HepG2 (cell line): ENCODE measurements around the gene PDE1C. TPM values are rescaled to one million over a fixed set of nuclear protein-coding genes. Genes with fewer than 3 reads are reported as not detected.

Source experiments
- ATAC-seq: fragments of 200-7000 bp; cut with Tn5 transposase; 3 replicates; pipeline ENCODE4 v1.9.1; 2020; ENCODE audit warnings: mild to moderate bottlenecking, moderate library complexity
- BruUV-seq: library from RNA; stranded (reverse); fragments of 400-500 nt; replicated peaks from 2 replicates; lab custom pipeline; 2021; lab: Mats Ljungman, UMichigan
- CTCF ChIA-PET: fragments of 300-600 bp; formaldehyde crosslinking; extraction: SDS; loops from one replicate; lab custom pipeline; 2021; ENCODE audit warnings: low total read pairs, inconsistent platforms, low intra/inter-chr PET ratio; lab: Yijun Ruan, JAX
- POLR2A ChIA-PET: fragments of 350-600 bp; sonication (Branson Sonifier 250); formaldehyde crosslinking; loops from one replicate; lab custom pipeline; 2020; ENCODE audit warnings: antibody characterized with exemption, inconsistent platforms; lab: Yijun Ruan, JAX
- DNase-seq: peaks from one replicate; pipeline ENCODE4 v3.0.0-alpha.2; 2015; ENCODE audit warnings: low spot score
- FAIRE-seq: peaks from 3 replicates; lab custom pipeline; 2011; peaks lifted over from hg19 to GRCh38; lab: Jason Lieb, UNC
- H2AFZ ChIP-seq: one replicate; pipeline ENCODE4 v1.6.1; 2011; ENCODE audit warnings: low read length, inconsistent platforms
- H3K27ac ChIP-seq: fragments of 300-600 bp; 3 replicates; pipeline ENCODE4 v1.8.0; 2011; ENCODE audit warnings: mixed run types, mild to moderate bottlenecking, mixed read lengths, low read length, inconsistent platforms; ENCODE audit not compliant: insufficient read depth; ENCODE audit errors: extremely low read length
- H3K27me3 ChIP-seq, 2 experiments: fragments of 200-600 bp in 1 of 2; 2 replicates in 1 of 2; 3 replicates in 1 of 2; pipeline versions ENCODE4 v1.6.0 to v1.8.0; 2011; ENCODE audit warnings: low read length in 2 of 2, mild to moderate bottlenecking in 2 of 2, moderate library complexity in 2 of 2, inconsistent platforms in 1 of 2; ENCODE audit not compliant: insufficient read depth in 2 of 2, control insufficient read depth in 1 of 2
- H3K36me3 ChIP-seq, 2 experiments: fragments of 200-600 bp in 1 of 2; replicated peaks in 1 of 2; 2 replicates in 1 of 2; 3 replicates in 1 of 2; pipeline versions ENCODE4 v1.5.1 to v1.8.0; 2011; ENCODE audit warnings: low read length in 2 of 2, inconsistent platforms in 1 of 2; ENCODE audit not compliant: insufficient read depth in 2 of 2, control insufficient read depth in 1 of 2
- H3K4me1 ChIP-seq: 2 replicates; pipeline ENCODE4 v1.5.1; 2012; ENCODE audit warnings: low read length, inconsistent platforms; ENCODE audit not compliant: insufficient read depth
- H3K4me2 ChIP-seq: 2 replicates; pipeline ENCODE4 v1.6.0; 2011; ENCODE audit warnings: low read depth, low read length, inconsistent platforms
- H3K4me3 ChIP-seq, 3 experiments: fragments of 200-600 bp in 1 of 3; sonication (generic), shearing (Covaris generic) in 1 of 3; replicated peaks in 1 of 3; 2 replicates each; pipeline ENCODE4 v1.5.1; 2011 to 2016; ENCODE audit warnings: low read length in 3 of 3, inconsistent platforms in 2 of 3, low read depth in 2 of 3, mild to moderate bottlenecking in 2 of 3, control low read depth in 1 of 3, mixed read lengths in 1 of 3; ENCODE audit not compliant: insufficient read depth in 1 of 3
- H3K79me2 ChIP-seq: one replicate; pipeline ENCODE4 v1.6.1; 2011; ENCODE audit warnings: low read length, inconsistent platforms; ENCODE audit not compliant: insufficient read depth
- H3K9ac ChIP-seq: 2 replicates; pipeline ENCODE4 v1.6.0; 2011; ENCODE audit warnings: mild to moderate bottlenecking, low read depth, low read length, inconsistent platforms; ENCODE audit not compliant: insufficient read depth
- H3K9me3 ChIP-seq: 2 replicates; pipeline ENCODE4 v1.5.1; 2012; ENCODE audit warnings: mild to moderate bottlenecking, low read length
- H4K20me1 ChIP-seq: 2 replicates; pipeline ENCODE4 v1.6.0; 2011; ENCODE audit warnings: inconsistent platforms, mild to moderate bottlenecking, low read length, moderate library complexity; ENCODE audit not compliant: insufficient read depth
- FOXJ3 ChIP-seq: sonication (generic); formaldehyde crosslinking; IDR thresholded peaks from 2 replicates; pipeline ENCODE4 v1.4.0; 2020; ENCODE audit warnings: missing genetic modification reagents, mild to moderate bottlenecking, borderline replicate concordance
- MEF2D ChIP-seq: sonication (generic); formaldehyde crosslinking; IDR thresholded peaks from 2 replicates; pipeline ENCODE4 v1.5.1; 2020; ENCODE audit warnings: mild to moderate bottlenecking, missing genetic modification reagents
- PHF21A ChIP-seq: sonication (generic); formaldehyde crosslinking; IDR thresholded peaks from 2 replicates; pipeline ENCODE4 v1.5.0; 2020; ENCODE audit warnings: mild to moderate bottlenecking, missing genetic modification reagents
- ZNF225 ChIP-seq: sonication (generic); formaldehyde crosslinking; IDR thresholded peaks from 2 replicates; pipeline ENCODE4 v1.4.0; 2020; ENCODE audit warnings: mild to moderate bottlenecking, missing genetic modification reagents
- ZNF292 ChIP-seq: sonication (generic); formaldehyde crosslinking; IDR thresholded peaks from 2 replicates; pipeline ENCODE4 v1.8.1; 2022; ENCODE audit warnings: mild to moderate bottlenecking, low read depth, missing genetic modification reagents, borderline replicate concordance
- ZNF879 ChIP-seq: sonication (generic); formaldehyde crosslinking; IDR thresholded peaks from 2 replicates; pipeline ENCODE4 v1.8.1; 2023; ENCODE audit warnings: missing genetic modification reagents
- WGBS: methylation state at CpG from one replicate; pipeline ENCODE4 v1.1.6; 2017; ENCODE audit warnings: low lambda C conversion rate; 5-methylcytosine and 5-hydroxymethylcytosine counted together
- in situ Hi-C: cut with HindIII; loops from 2 replicates; pipeline ENCODE4 v1.10.0; 2017; ENCODE audit warnings: low pct_unique_long_range_greater_than_20kb; ENCODE audit not compliant: extremely low pct_ligation_motif_present
- intact Hi-C: fragments of 100-400 bp; cut with micrococcal nuclease; formaldehyde crosslinking; loops from one replicate; pipeline ENCODE4 v1.10.0; 2022; ENCODE audit not compliant: unreplicated experiment
- polyA plus RNA-seq, 8 experiments: library from polyadenylated mRNA; depleted of rRNA in 3 of 8; stranded (reverse) in 7 of 8; unstranded in 1 of 8; fragments of >200 nt; fragmentation: Illumina TruSeq in 4 of 8; extraction: Trizol in 4 of 8; gene quantifications; 2 replicates each; pipeline versions ENCODE4 v1.2.1 to v1.2.3, GENCODE V29; 2011 to 2016; ENCODE audit warnings: low read depth in 4 of 8, missing spikeins in 1 of 8, mixed read lengths in 1 of 8; ENCODE audit not compliant: insufficient read depth in 1 of 8
- total RNA-seq, 5 experiments: library from RNA; depleted of rRNA; stranded (reverse); fragments of >200 nt; fragmentation: Illumina TruSeq; extraction: Trizol; gene quantifications; 2 replicates each; pipeline ENCODE4 v1.2.3, GENCODE V29; 2016; ENCODE audit warnings: low read depth in 1 of 5
- TF ChIP-seq, protein P1 (sequence below): sonication (generic); formaldehyde crosslinking; IDR thresholded peaks from 2 replicates; pipeline ENCODE4 v1.5.0; 2020; ENCODE audit warnings: mild to moderate bottlenecking, missing genetic modification reagents, borderline replicate concordance

PDE1C gene
- total and polyA plus RNA-seq, 2 of the 13 experiments (the other 11 are each of a cell fraction or from before 2014, with no cell fraction given) = not detected

DNA sequence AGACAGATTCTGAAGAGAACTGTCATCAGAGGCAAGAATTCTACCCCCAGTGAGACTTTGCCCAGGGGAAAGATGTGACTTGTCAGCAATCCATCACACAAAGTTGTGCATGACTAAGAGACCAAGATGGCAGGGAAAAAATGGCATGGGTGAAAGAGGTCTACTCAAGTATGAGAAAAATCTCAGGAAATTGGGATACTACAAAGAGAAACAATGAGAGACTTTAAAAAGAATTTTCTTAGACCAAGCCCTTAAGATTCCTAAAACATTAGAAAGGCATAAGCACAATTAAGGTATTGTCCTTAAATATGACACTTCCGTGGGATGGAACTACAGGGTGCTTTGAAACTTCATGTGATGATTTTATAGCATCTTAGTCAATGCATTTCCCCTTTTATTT lies 45.6 kb upstream of the PDE1C start (continued):
- TF ChIP-seq, protein P1, sequence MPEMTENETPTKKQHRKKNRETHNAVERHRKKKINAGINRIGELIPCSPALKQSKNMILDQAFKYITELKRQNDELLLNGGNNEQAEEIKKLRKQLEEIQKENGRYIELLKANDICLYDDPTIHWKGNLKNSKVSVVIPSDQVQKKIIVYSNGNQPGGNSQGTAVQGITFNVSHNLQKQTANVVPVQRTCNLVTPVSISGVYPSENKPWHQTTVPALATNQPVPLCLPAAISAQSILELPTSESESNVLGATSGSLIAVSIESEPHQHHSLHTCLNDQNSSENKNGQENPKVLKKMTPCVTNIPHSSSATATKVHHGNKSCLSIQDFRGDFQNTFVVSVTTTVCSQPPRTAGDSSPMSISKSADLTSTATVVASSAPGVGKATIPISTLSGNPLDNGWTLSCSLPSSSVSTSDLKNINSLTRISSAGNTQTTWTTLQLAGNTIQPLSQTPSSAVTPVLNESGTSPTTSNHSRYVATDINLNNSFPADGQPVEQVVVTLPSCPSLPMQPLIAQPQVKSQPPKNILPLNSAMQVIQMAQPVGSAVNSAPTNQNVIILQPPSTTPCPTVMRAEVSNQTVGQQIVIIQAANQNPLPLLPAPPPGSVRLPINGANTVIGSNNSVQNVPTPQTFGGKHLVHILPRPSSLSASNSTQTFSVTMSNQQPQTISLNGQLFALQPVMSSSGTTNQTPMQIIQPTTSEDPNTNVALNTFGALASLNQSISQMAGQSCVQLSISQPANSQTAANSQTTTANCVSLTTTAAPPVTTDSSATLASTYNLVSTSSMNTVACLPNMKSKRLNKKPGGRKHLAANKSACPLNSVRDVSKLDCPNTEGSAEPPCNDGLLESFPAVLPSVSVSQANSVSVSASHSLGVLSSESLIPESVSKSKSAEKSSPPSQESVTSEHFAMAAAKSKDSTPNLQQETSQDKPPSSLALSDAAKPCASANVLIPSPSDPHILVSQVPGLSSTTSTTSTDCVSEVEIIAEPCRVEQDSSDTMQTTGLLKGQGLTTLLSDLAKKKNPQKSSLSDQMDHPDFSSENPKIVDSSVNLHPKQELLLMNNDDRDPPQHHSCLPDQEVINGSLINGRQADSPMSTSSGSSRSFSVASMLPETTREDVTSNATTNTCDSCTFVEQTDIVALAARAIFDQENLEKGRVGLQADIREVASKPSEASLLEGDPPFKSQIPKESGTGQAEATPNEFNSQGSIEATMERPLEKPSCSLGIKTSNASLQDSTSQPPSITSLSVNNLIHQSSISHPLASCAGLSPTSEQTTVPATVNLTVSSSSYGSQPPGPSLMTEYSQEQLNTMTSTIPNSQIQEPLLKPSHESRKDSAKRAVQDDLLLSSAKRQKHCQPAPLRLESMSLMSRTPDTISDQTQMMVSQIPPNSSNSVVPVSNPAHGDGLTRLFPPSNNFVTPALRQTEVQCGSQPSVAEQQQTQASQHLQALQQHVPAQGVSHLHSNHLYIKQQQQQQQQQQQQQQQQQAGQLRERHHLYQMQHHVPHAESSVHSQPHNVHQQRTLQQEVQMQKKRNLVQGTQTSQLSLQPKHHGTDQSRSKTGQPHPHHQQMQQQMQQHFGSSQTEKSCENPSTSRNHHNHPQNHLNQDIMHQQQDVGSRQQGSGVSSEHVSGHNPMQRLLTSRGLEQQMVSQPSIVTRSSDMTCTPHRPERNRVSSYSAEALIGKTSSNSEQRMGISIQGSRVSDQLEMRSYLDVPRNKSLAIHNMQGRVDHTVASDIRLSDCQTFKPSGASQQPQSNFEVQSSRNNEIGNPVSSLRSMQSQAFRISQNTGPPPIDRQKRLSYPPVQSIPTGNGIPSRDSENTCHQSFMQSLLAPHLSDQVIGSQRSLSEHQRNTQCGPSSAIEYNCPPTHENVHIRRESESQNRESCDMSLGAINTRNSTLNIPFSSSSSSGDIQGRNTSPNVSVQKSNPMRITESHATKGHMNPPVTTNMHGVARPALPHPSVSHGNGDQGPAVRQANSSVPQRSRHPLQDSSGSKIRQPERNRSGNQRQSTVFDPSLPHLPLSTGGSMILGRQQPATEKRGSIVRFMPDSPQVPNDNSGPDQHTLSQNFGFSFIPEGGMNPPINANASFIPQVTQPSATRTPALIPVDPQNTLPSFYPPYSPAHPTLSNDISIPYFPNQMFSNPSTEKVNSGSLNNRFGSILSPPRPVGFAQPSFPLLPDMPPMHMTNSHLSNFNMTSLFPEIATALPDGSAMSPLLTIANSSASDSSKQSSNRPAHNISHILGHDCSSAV (CRISPR knock-in tag) = no peak
- TF ChIP-seq MEF2D (CRISPR knock-in tag) = no peak
- no peak for TF ChIP-seq ZNF292 (CRISPR knock-in tag)

DNA sequence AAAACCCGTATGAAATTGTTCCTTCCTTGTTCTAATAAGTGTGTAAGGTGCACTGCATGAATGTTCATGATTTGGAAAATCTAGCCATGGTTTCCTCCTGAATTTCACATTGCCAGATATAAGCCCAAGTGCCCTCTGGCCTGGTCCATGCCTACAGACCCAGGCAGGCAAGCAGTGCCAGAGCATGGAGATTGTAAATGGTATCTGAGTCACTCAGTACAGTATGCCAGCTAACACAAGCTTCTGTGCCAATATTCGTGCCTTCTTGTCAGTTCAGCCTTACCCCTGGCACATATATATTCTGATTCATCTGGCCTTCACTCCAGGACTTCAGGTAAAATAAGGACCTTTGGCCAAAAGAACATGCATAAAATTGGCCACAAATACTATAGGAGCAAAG lies 38.4 kb upstream of the PDE1C start:
- Histone ChIP-seq H3K4me2 (no peak overlapping the region), H2AFZ (no peak overlapping the region), H3K9me3 (peaks cover 15% of the 10 kb centered on the region), H3K79me2 (no peaks in the 10 kb centered on the region), H3K27ac (no peak overlapping the region), H3K4me3 (no peak overlapping the region), H3K36me3 (no peaks in the 10 kb centered on the region), H3K27me3 (no peaks in the 10 kb centered on the region), H4K20me1 (no peaks in the 10 kb centered on the region), H3K4me1 (no peaks in the 10 kb centered on the region), H3K9ac (no peak overlapping the region)
- intact Hi-C loops (no loop called here), in situ Hi-C loops (no loop called here)
- no peak for TF ChIP-seq ZNF879 (CRISPR knock-in tag)
- no peak for TF ChIP-seq FOXJ3 (CRISPR knock-in tag)
- TF ChIP-seq ZNF225 (CRISPR knock-in tag) = no peak
- no peak for TF ChIP-seq PHF21A (CRISPR knock-in tag)
- DNase-seq = no peak
- 0% methylated on average over 2 of the region's 2 CpGs for WGBS
- no peak for ATAC-seq
- ChIA-PET CTCF (no interaction called here), POLR2A (no interaction called here)
- no peak for FAIRE-seq
- BruUV-seq = no TSS peak
